IPS-15b (cell line): ENCODE results near the gene BRIP1.

Source experiments
- H3K27me3 ChIP-seq: one replicate; pipeline ENCODE4 v1.6.1; 2013; ENCODE audit warnings: low read length; ENCODE audit not compliant: control insufficient read depth, insufficient read depth
- H3K36me3 ChIP-seq: one replicate; pipeline ENCODE4 v1.6.1; 2013; ENCODE audit warnings: low read length; ENCODE audit not compliant: control insufficient read depth, insufficient read depth
- H3K4me1 ChIP-seq: one replicate; pipeline ENCODE4 v1.6.1; 2013; ENCODE audit warnings: mild to moderate bottlenecking, low read length; ENCODE audit not compliant: control insufficient read depth, insufficient read depth
- H3K4me3 ChIP-seq: one replicate; pipeline ENCODE4 v1.5.1; 2013; ENCODE audit warnings: low read depth, low read length
- H3K9ac ChIP-seq: one replicate; pipeline ENCODE4 v1.6.1; 2013; ENCODE audit warnings: low read depth, mild to moderate bottlenecking, low read length
- H3K9me3 ChIP-seq: one replicate; pipeline ENCODE4 v1.6.1; 2013; ENCODE audit warnings: mild to moderate bottlenecking, low read length; ENCODE audit not compliant: control insufficient read depth, insufficient read depth

BRIP1 gene

DNA sequence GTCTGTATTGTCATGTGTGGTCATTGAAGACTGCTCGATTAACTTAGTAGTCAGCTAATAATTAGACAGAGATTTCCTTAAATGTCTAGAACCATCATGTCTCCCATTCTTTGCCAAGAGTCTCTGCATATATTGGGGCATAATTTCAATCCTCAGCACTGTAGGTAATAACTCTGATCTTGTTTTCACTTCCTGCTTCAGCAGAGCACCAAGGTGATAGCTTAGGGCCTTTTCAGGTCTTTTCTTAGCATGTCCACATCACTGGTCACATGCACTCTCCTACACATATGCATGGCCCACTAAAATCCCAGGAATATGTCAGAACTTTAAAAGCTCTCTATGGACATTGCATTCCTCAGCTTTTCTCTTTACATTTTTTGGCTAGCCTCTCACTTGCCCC, 162.0 kb downstream of the BRIP1 start:
- Histone ChIP-seq H3K27me3 (no peaks in the 10 kb centered on the region), H3K36me3 (no peaks in the 10 kb centered on the region), H3K9me3 (peaks cover 5% of the 10 kb centered on the region), H3K4me1 (no peaks in the 10 kb centered on the region), H3K4me3 (no peak overlapping the region), H3K9ac (no peak overlapping the region)

DNA sequence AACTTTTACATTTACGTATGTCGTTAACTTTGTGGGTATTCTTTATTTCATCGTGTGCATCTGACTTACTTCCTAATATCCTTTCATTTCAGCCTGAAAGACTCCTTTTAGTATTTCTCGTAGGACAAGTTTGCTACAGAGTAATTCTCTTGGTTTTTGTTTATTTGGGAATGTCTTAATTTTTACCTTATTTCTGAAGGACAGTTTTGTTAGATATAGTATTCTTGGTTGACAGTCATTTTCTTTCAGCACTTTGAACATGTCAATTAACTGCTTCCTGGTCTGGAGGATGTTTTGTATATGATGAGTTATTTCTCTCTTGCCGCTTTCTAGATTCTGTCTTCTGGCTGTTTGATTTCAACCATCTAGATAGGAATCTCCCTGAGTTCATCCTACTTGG, 163.1 kb downstream of the BRIP1 start:
- Histone ChIP-seq H3K4me3 (no peak overlapping the region), H3K36me3 (no peaks in the 10 kb centered on the region), H3K9me3 (peaks cover 5% of the 10 kb centered on the region), H3K27me3 (no peaks in the 10 kb centered on the region), H3K4me1 (no peaks in the 10 kb centered on the region), H3K9ac (no peak overlapping the region)

DNA sequence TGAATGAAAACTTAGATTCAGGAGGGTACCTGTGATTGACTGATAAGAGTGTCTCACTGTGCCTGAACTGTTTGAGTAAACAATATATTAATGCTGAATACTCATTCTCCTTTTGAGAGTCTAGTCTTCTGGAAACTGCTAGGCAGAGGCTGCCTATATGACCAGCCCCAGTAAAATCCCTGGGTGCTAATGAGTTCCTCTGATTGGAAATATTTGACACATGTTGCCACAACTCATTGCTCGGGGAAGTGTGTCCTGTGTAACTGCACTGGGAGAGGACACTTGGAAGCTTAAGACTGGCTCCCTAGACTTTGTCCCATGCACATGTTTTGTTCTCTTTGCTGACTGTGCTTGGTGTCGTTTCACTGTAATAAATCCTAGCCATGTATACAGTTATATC, 163.6 kb downstream of the BRIP1 start:
- H3K9me3 ChIP-seq, result peaks cover 5% of the 10 kb centered on the region
- no peaks in the 10 kb centered on the region for H3K4me1 ChIP-seq
- H3K9ac ChIP-seq, result no peak overlapping the region
- no peaks in the 10 kb centered on the region for H3K27me3 ChIP-seq
- no peaks in the 10 kb centered on the region for H3K36me3 ChIP-seq
- H3K4me3 ChIP-seq, result no peak overlapping the region

DNA sequence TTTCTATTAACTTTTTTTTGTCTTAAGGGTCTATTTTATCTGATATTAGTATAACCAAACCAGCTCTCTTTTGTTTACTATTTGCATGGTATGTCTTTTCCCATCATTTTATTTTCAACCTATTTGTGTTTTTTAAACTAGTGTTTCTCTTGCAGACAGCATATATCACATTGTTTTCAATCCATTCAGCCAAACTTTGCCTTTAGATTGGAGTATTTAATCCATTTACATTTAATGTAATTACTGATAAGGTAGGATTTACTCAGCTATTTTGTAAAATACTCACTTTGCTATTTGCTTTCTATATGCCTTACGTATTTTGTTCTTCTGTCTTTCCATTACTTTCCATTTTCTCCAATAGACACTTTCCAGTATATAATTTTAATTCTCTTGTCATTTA, 164.3 kb downstream of the BRIP1 start:
- Histone ChIP-seq H3K27me3 (no peaks in the 10 kb centered on the region), H3K4me1 (no peaks in the 10 kb centered on the region), H3K36me3 (no peaks in the 10 kb centered on the region), H3K4me3 (no peak overlapping the region), H3K9me3 (peaks cover 5% of the 10 kb centered on the region), H3K9ac (no peak overlapping the region)

DNA sequence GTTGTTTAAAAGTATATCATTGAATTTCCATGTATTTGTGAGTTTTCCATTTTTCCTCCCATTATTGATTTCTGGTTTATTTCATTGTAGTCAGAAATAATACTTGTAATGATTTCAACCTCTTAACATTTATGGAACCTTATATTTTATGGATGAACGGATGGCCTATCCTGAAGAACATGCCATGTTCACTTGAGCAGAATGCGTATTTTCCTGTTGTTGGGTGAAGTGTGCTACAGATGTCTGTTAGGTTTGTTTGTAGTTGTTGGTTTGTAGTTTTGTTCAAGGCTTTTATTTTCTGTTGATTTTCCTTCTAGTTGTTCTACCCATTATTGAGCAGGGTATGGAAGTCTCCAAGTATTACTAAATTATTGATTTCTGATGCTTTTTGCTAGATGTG, 165.1 kb downstream of the BRIP1 start:
- Histone ChIP-seq H3K9me3 (peaks cover 5% of the 10 kb centered on the region), H3K9ac (no peak overlapping the region), H3K4me1 (no peaks in the 10 kb centered on the region), H3K27me3 (no peaks in the 10 kb centered on the region), H3K4me3 (no peak overlapping the region), H3K36me3 (no peaks in the 10 kb centered on the region)

DNA sequence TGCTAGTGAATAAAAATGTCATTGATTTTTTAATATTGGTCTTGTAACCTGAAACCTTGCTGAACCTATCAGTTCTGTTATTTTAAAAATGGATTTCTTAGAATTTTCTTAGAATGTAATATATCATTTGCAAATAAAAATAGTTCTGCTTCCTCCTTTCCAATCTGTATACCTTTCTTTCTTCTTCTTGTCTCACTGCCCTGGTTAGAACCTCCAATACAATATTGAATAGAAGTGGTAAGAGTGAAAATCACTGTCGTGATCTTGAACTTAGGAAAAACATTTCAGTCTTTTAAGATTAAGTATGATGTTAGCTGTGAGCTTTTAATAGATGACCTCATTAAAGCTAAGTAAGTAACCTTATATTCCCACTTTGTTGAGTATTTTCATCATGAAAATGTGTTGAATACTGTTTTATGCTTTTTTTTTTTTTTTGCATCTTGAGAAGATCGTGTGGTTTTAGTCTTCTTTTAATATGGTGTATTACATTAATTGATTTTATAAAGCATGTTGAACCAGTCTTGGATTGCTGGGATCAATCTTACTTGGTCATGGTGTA, 167.5 kb downstream of the BRIP1 start:
- Histone ChIP-seq H3K36me3 (no peaks in the 10 kb centered on the region), H3K4me1 (no peaks in the 10 kb centered on the region)

DNA sequence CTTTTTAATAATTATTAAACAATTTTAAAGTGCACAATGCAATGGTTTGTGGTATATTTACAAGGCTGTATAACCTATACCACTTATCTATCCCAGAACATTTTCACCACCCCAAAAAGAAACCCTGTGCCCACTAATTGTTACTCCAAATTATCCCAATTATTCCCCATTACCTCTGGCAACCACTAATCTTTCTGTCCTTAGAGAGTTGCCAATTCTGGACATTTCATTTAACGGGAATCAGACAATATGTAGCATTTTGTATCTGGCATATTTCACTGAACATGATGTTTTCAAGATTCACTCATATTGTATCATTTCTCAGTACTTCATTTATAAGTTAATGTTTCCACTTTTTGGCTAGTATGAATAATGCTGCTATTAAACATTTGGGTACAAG, 169.2 kb downstream of the BRIP1 start:
- Histone ChIP-seq H3K36me3 (no peaks in the 10 kb centered on the region), H3K9ac (no peak overlapping the region), H3K27me3 (no peaks in the 10 kb centered on the region), H3K4me3 (no peak overlapping the region), H3K4me1 (no peaks in the 10 kb centered on the region), H3K9me3 (no peaks in the 10 kb centered on the region)

More for the DNA sequence above, 167.5 kb downstream of the BRIP1 start:
- Histone ChIP-seq H3K27me3 (no peaks in the 10 kb centered on the region), H3K9me3 (peaks cover 5% of the 10 kb centered on the region), H3K4me3 (no peak overlapping the region), H3K9ac (no peak overlapping the region)

DNA sequence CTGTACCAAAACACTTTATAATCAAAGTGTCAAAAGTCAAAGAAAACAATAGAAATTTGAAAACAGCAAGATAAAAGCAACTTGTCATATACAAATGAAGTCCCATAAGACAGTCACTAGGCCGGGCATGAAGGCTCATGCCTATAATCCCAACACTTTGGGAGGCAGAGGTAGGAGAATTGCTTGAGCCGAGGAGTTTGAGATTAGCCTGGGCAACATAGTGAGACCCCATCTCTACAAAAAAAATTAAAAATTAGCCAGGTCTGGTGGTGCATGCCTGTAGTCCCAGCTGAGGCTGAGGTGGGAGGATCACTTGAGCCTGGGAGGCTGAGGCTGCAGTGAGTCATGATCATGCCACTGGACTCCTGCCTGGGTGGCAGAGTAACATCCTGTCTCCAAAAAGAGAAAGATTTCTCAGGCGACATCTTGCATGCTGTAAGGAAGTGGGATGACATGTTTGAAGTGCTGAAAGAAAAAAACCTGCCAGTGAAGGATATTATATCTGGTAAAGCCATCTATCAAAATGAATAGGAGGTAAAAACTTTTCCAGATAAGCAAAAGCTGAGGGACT, 173.6 kb downstream of the BRIP1 start:
- H3K4me1 ChIP-seq, result no peaks in the 10 kb centered on the region
- H3K9me3 ChIP-seq, result no peaks in the 10 kb centered on the region
- H3K9ac ChIP-seq, result no peak overlapping the region
- H3K27me3 ChIP-seq, result no peaks in the 10 kb centered on the region
- no peak overlapping the region for H3K4me3 ChIP-seq
- no peaks in the 10 kb centered on the region for H3K36me3 ChIP-seq

DNA sequence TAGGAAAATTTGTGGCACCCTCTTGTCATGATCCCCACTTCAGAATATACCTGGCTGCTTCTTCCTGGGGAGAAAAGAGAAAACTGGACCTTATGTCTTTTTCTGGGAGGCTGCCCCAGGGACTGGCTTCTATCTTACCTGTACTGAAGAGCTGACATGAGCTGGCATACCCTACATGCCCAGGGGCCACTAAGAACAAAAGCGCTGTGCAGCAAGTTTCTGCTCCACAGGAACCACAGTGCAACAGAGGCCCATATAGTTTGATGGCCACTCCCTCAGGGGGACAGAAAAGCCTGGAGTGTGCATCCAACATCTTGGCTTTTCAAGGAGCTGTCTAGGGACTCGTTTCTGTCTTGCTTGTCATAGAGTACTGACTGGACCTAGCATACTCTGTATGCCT, 175.6 kb downstream of the BRIP1 start:
- Histone ChIP-seq H3K9me3 (no peaks in the 10 kb centered on the region), H3K4me3 (no peak overlapping the region), H3K36me3 (no peaks in the 10 kb centered on the region), H3K4me1 (no peaks in the 10 kb centered on the region), H3K27me3 (no peaks in the 10 kb centered on the region), H3K9ac (no peak overlapping the region)

DNA sequence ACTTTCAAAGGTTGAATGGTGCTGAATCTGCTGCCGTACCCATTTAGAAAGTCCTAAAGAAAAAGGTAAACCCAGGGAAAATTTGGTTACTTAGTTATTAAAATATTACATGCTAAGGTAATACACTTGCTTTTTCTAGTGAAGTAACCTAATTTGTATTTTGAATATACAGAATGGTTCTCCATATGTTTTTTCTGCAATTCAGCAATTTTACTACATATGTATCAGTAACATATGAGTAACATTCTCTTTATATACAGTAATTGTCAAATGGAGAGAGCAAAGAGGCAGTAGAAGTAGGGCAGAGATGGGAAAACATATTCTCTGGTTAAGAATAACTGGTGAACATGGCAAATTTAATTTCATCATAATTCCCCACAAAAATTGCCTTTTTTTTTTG, 177.2 kb downstream of the BRIP1 start:
- H3K27me3 ChIP-seq, result no peaks in the 10 kb centered on the region
- no peaks in the 10 kb centered on the region for H3K9me3 ChIP-seq
- no peak overlapping the region for H3K4me3 ChIP-seq
- H3K36me3 ChIP-seq, result no peaks in the 10 kb centered on the region
- no peaks in the 10 kb centered on the region for H3K4me1 ChIP-seq
- no peak overlapping the region for H3K9ac ChIP-seq

DNA sequence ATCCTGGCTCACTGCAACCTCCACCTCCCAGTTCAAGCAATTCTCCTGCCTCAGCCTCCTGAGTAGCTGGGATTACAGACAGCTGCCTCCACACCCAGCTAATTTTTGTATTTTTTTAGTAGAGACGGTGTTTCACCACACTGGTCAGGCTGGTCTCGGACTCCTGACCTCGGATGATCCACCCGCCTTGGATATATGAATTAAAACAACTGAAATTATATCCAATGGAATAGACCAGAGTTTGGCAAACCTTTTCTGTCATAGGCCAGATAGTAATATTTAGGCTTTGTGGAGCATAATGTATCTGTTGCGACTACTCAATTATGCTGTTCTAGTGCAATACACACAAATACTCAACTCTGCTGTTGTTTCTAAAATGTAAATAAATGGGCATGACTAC, 178.5 kb downstream of the BRIP1 start:
- no peaks in the 10 kb centered on the region for H3K36me3 ChIP-seq
- no peaks in the 10 kb centered on the region for H3K9me3 ChIP-seq
- H3K4me1 ChIP-seq, result no peaks in the 10 kb centered on the region
- H3K27me3 ChIP-seq, result no peaks in the 10 kb centered on the region
- no peak overlapping the region for H3K4me3 ChIP-seq
- H3K9ac ChIP-seq, result no peak overlapping the region

DNA sequence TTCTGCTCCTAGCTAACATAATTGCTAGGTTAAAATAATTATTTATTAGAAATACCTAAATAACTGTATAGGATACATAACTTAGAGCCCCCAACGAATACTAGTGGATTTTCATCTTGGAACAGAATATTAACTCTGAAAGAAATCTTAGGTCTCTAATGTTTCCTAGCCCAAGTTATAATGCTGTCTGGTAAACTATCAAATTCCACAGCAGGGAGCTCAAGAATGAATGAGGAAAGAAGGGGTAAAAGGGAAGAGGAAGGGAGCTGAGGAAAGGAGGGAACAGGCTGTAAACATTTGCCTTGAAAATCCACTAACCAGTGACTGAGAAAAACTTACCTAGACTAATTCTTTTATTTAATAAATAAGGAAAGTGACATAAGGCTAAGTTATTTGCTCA, 179.2 kb downstream of the BRIP1 start:
- H3K9me3 ChIP-seq, result no peaks in the 10 kb centered on the region
- no peaks in the 10 kb centered on the region for H3K4me1 ChIP-seq
- H3K9ac ChIP-seq, result no peak overlapping the region
- no peaks in the 10 kb centered on the region for H3K36me3 ChIP-seq
- no peak overlapping the region for H3K4me3 ChIP-seq
- H3K27me3 ChIP-seq, result no peaks in the 10 kb centered on the region
